NOMO-1 treated with dmso at 0.1 percent for 144 hours (cell line): ENCODE measurements around the gene HNRNPL.

Source experiments
- DNase-seq: peaks from one replicate; lab custom pipeline; 2025; ENCODE audit not compliant: unreplicated experiment; lab: John Stamatoyannopoulos, UW

The HNRNPL gene

DNA sequence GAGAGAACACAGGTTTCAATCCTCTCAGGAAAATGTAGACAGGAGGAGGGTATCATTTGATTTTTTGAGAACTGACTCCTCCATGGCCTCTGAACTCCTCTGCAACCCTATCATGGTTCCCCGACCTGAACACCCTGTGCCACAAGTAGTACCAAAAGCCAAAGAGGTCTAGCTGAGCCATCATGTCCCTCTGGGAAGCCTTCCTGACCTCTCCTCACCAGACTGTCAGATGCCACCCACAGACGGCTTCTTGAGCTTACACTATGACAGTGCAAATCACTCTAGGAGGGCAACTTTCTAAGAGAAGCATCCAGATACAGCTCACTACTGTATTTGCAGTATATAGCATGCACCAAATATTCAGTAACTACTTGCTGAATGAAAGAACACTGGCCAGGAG lies 3.7 kb downstream of the HNRNPL start:
- no peak for DNase-seq

DNA sequence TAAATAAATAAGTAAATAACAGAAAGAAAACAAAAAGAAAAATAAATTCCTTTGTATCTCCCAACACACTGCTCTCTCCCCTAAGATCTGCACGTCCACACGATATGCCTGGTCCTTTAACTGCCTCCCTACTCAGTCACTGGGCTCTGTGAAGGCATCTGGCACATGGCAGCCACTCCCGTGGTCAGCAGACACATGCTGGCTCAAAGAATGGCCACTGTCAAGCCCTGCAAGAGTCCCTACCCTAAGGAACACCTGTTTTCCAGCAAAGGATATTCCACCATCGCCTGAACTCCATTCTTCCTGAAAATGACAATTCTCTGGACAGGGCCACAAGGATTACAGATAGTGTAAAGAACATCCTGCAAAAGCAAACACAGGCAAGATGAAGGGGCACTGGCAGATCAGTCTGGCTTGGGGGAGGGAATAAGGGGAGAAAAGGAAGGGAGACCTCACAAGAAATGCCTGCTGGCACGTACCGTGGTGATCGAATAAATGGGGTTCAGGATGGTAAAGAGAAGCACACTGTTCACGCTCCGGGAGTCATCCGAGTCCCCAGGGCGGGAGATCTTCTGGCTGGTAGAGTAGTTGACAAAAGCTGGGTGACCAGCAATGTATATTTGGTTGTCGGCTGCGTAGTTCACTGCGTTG lies 4.3 kb downstream of the HNRNPL start:
- no peak for DNase-seq

DNA sequence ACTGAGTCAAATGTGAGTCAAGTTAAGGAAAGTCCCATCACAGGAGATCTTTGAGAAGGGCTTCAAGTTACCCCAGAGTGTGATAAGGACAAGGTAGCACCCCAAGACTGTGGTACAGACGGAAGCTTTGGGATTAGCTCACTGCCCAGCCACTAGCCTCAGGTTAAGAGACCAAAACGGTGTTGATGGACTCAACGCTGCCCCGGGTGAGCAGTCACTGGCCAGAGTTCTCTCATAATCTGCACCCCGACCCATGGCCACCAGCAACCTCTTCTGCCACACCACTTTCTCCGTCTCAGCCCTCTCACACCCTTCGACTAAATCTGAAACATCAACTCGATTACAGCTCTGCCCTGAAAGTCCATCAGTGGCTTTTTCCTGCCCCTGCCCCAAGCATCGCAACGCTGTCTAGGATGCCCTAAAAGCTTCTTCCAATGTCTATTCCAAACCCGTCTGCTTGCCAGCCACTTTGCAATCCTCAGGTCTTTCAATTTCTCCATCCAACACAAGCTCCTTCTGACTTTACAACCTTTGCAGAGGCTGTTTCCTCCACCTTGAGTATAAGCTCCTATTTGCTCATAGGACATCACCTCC lies 5.6 kb downstream of the HNRNPL start:
- DNase-seq, result no peak

DNA sequence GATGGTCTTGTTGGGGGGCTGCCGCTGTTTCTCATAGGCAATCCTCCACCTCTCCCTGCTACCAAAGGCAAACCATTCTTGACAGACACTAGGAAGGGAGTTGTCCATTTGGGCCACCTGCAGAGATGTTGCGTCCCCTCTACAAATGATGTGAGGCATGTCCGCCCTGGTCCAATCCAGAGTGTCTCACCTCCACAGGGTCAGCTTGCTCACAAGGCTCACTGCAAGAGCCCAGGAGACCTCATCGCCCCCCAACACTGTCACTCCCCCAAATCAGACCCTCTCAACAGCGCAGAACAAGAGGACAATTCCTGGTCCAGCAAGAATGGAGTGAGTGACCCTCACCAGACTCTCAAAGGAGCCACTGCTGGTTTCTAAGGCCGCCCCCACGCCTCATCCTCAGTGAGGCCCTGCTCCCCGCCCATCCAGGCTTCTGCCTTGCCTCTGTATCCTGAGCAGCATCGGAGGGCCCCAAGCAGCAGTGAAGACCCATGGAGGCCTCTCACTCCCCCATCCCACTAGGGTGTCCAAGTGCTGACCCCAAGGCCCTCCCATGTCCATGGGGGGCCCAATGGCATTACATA lies 6.5 kb downstream of the HNRNPL start:
- no peak for DNase-seq

GRCh38 chr19:38842439-38843174 lies 7.2 kb downstream of the HNRNPL start:
- no peak for DNase-seq

- DNase-seq, result no peak
These were observed 7.9 kb downstream of the HNRNPL start for GRCh38 chr19:38841787-38842438.

DNA sequence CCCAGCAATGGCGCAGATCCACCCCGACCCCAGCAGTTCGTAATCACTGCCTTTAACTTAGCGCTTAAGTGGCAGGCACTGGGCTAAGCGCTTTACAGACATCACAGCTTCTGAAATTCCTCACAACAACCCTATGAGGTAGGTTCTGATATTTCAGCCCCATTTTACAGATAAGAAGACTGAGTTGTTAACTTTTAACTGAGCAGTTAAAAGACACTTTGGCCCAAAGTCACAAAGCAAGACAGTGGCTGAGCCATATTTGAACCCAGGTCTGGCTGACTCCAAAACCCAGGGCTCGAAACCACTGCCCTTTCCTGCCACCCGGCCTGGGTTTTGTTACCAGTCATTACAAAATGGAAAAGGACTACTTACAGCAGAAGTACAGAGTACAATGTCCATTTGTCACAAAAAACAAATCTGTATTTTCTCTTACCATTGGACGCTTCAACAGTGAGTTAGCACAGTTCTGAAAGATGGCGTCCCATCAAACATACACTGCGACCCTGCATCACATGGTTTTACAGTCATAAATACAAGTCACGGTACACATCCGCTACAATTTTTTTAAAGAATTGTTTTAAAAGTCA lies 8.5 kb downstream of the HNRNPL start:
- no peak for DNase-seq

- DNase-seq, result no peak
These were observed 9.2 kb downstream of the HNRNPL start for GRCh38 chr19:38840583-38840968.

- DNase-seq, result no peak
These were observed 9.8 kb downstream of the HNRNPL start for GRCh38 chr19:38839816-38840582.

DNA sequence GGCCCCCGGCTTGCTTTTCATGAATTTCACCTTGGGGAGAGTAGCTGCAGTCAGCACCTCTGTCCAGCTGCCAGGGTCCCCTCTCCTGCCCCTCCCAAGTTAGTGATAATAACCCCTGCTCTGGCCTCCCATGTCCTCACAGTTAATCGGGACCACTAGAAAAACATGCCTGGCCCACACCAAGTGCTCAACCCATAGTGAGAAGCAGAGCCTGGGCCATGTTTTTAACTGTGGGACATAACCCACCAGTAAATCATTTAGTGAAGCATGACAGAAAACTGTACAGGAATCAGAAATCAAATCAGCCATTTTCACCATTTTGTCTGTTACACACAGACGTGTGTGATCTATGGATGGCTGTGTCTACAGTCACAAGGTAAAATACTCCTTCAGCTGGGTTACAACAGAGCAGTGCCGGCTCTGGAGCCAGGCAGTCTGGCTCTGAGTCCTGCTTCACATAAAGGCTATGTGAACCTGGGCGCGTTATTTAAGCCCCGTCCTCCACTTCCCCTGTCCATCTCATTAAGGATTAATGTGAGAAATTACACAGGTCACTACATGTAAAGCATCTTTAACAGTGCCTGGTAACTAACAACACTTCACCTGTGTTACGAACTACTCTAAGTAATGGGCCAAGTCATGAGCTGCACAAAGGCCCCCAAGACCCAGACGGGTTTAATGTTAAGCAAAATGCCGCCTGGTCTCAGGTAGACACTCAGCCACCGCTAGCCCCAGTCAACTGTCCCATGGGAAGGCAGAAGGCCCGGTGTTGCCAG lies 10.6 kb downstream of the HNRNPL start:
- no peak for DNase-seq

DNA sequence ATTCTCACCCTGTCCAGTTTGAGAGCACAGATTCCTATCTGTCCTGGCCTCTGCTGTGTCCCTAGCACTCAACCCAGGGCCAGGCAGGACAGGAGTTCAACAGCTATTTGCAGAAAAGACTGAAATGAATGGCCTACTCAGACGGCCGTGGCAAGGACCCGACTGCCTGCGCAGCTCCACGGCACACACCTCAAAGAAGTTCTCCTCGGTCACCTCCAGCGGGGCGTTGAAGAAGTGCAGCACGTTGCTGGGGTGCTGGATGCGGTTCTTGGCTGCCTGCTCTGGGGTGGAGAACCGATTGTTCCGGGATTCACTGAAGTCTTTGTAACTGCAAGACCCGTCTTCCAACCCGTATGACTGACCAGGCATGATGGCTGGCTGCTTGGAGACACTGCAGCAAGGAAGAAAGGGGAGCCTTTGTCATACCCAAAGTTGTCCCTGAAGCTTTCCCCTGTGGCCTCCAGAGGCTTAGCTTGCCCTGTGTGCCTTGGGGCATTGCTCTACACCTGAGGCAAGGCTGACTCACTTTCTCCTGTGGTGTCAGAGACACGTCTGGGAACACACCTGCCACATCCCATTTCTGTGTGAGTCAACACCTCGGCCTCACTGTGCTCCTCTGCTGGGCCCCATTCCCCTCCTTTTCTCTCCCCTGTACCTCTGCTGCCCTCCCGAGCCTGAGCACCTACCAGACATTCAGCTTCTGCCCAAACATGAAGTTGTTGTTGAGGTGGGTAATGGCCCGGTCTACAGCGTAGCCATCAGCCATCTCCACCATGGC lies 11.4 kb downstream of the HNRNPL start:
- DNase-seq, result no peak

GRCh38 chr19:38837656-38838121 lies 12.1 kb downstream of the HNRNPL start:
- DNase-seq, result no peak

- no peak for DNase-seq
These were observed 12.7 kb downstream of the HNRNPL start for GRCh38 chr19:38836983-38837626.

DNA sequence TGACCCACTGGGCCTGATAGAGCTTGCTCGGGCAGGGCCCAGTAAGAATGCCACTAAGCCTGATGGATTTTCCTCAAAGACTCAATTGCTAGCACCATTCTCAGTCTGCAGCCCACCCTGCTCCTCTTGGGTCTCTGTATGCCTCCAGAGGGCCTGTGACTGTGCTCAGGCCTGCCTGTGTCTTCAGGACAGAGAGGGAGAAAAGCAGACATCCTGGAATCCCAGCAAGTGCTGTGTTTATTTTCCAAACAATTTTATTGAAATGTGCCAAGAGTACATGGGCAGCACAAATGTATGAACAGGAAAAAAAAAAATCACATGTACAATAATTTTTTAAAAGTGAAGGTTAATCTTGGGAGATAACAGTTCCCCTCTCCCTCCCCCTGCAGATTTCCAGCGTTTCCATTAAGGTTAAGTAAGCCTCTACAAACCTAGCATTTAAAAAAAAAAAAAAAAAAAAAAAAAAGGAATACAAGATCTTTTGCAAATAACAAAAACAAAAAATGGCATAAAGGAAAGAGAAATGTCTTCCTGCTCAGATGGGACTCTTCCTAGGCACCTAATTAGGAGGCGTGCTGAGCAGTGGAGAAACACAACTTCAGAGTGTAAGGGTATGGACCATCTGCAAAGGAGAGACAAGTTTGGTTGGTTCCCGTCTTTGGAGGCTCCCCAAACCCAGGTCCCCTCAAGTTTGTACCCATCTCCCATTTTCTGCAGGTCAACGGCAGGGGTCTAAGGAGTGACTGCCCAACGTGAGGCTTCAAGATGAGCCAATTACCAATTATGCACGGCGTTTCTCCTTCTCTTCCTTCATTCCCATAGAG lies 13.4 kb downstream of the HNRNPL start:
- DNase-seq, result no peak

- DNase-seq, result no peak
These were observed 15.2 kb downstream of the HNRNPL start for GRCh38 chr19:38834590-38834989.

GRCh38 chr19:38834104-38834490 lies 15.7 kb downstream of the HNRNPL start:
- DNase-seq, result no peak

- DNase-seq, result no peak
These were observed 16.7 kb downstream of the HNRNPL start for GRCh38 chr19:38833092-38833425.
